PC-9 (cell line): ENCODE data around the gene KLHL6. TPM values are rescaled to one million over a fixed set of nuclear protein-coding genes. Genes with fewer than 3 reads are reported as not detected.
"Not testable (repeated sequence)": the region's sequence is repeated elsewhere in the genome, so short reads cannot be mapped to it uniquely, and the experiment has no call there.

Experiments used
- BruUV-seq: library from RNA; stranded (reverse); fragments of 400-500 nt; replicated peaks from 2 replicates; lab custom pipeline; 2021; lab: Mats Ljungman, UMichigan
- CTCF ChIA-PET: fragments of 300-600 bp; sonication (Branson Sonifier 250); formaldehyde crosslinking; loops from one replicate; lab custom pipeline; 2022; ENCODE audit warnings: antibody characterized with exemption; lab: Charles Lee
- POLR2A ChIA-PET: fragments of 300-600 bp; sonication (Branson Sonifier 250); formaldehyde crosslinking; loops from one replicate; lab custom pipeline; 2022; ENCODE audit warnings: antibody characterized with exemption; ENCODE audit not compliant: unreplicated experiment; lab: Charles Lee
- DNase-seq, 2 experiments: peaks; one replicate each; pipeline versions ENCODE4 v3.0.0 to v3.0.0-alpha.2; 2015 to 2022; ENCODE audit warnings: mixed read lengths in 1 of 2
- H2AFZ ChIP-seq: fragments of 200-600 bp; sonication (generic); 2 replicates; pipeline ENCODE4 v1.8.1; 2017; ENCODE audit warnings: antibody characterized with exemption
- H3F3A ChIP-seq: fragments of 200-600 bp; sonication (generic); 2 replicates; pipeline ENCODE4 v1.8.1; 2017; ENCODE audit warnings: antibody characterized with exemption, mild to moderate bottlenecking, low read depth; ENCODE audit not compliant: insufficient read depth
- H3K27ac ChIP-seq: fragments of 200-600 bp; sonication (generic); 2 replicates; pipeline ENCODE4 v1.6.1; 2016; ENCODE audit warnings: mixed run types
- H3K27me3 ChIP-seq: fragments of 200-600 bp; sonication (generic); 2 replicates; pipeline ENCODE4 v1.6.1; 2016; ENCODE audit warnings: low read depth, mixed run types; ENCODE audit not compliant: insufficient read depth
- H3K36me3 ChIP-seq: fragments of 200-600 bp; sonication (generic); 2 replicates; pipeline ENCODE4 v1.6.1; 2016; ENCODE audit warnings: low read depth, mixed run types
- H3K4me1 ChIP-seq: fragments of 200-600 bp; sonication (generic); replicated peaks from 2 replicates; pipeline ENCODE4 v1.6.1; 2016; ENCODE audit warnings: mixed run types; ENCODE audit not compliant: insufficient read depth
- H3K4me2 ChIP-seq: fragments of 200-600 bp; sonication (generic); 2 replicates; pipeline ENCODE4 v1.6.1; 2017; ENCODE audit warnings: mixed run types
- H3K4me3 ChIP-seq: fragments of 200-600 bp; sonication (generic); 2 replicates; pipeline ENCODE4 v1.6.1; 2016; ENCODE audit warnings: mixed run types
- H3K79me2 ChIP-seq: fragments of 200-600 bp; sonication (generic); 2 replicates; pipeline ENCODE4 v1.6.1; 2017; ENCODE audit warnings: low read depth, mixed run types
- H3K9me2 ChIP-seq: fragments of 200-600 bp; sonication (generic); 2 replicates; pipeline ENCODE4 v1.8.1; 2017; ENCODE audit warnings: mild to moderate bottlenecking; ENCODE audit not compliant: insufficient read depth
- H3K9me3 ChIP-seq: fragments of 200-600 bp; sonication (generic); 2 replicates; pipeline ENCODE4 v1.8.1; 2016; ENCODE audit warnings: low read depth; ENCODE audit not compliant: insufficient read depth
- H4K20me1 ChIP-seq: fragments of 200-600 bp; sonication (generic); 2 replicates; pipeline ENCODE4 v1.8.1; 2017; ENCODE audit not compliant: insufficient read depth
- CTCF ChIP-seq: fragments of 200-600 bp; sonication (generic); conservative IDR thresholded peaks from 2 replicates; pipeline ENCODE4 v1.6.1; 2017; ENCODE audit warnings: mixed run types, antibody characterized with exemption, mild to moderate bottlenecking, moderate library complexity
- EZH2 ChIP-seq: fragments of 200-600 bp; sonication (generic); IDR thresholded peaks from 2 replicates; pipeline ENCODE4 v1.8.0; 2017; ENCODE audit warnings: antibody characterized with exemption, low read depth
- intact Hi-C: fragments of 100-400 bp; cut with micrococcal nuclease; formaldehyde crosslinking; loops from one replicate; pipeline ENCODE4 v1.10.0; 2022; ENCODE audit not compliant: unreplicated experiment
- total RNA-seq: library from RNA; stranded (reverse); gene quantifications from 2 replicates; pipeline ENCODE4 v1.2.3, GENCODE V29; 2021

KLHL6 gene
- total RNA-seq, 1 experiment from 2014 or later, result 0.04 TPM

DNA sequence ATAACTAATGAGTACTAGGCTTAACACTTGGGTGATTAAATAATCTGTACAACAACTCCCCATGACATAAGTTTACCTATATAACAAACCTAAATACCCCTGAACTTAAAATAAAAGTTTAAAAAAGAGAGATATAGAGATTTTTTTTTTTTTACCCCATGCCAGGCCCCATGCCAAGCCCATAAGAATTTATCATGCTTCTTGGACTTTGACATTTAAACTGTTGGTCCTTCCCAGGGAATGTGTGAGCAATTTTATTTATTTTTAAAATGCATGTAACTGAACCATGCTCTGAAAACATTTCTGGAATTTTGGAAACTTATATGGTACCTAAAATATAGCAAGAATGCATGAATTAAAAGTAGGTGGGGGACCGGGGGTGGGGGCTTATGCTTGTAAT lies 26.3 kb downstream of the KLHL6 start:
- DNase-seq, result no peak
- CTCF ChIA-PET, result no interaction called here
- Histone ChIP-seq H3K27ac (no peak overlapping the region), H3K27me3 (no peaks in the 10 kb centered on the region), H3K9me3 (no peaks in the 10 kb centered on the region), H3K36me3 (no peaks in the 10 kb centered on the region), H3K4me3 (no peak overlapping the region), H2AFZ (no peak overlapping the region), H3F3A (no peaks in the 10 kb centered on the region), H3K79me2 (no peaks in the 10 kb centered on the region), H3K4me2 (no peak overlapping the region), H3K9me2 (no peaks in the 10 kb centered on the region), H4K20me1 (no peaks in the 10 kb centered on the region), H3K4me1 (0 out of 2 replicates have a peak, but pooled peaks cover 5% of the 10 kb centered on the region)
- TF ChIP-seq EZH2 (no peak), CTCF (no peak)
- POLR2A ChIA-PET, result no interaction called here
- intact Hi-C loops, result no loop called here
- BruUV-seq, result no TSS peak

DNA sequence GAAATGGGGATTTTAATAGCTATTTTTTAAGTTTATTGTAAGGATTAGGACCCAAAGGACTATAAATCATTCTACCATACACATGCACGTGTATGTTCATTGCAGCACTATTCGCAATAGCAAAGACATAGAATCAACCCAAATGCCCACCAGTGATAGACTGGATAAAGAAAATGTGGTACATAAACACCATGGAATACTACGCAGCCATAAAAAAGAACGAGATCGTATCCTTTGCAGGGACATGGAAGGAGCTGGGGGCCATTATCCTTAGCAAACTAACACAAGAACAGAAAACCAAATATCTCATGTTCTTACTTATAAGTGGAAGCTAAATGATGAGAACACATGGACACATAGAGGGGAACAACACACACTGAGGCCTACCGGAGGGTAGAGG lies 26.7 kb downstream of the KLHL6 start:
- H3K9me3 ChIP-seq, POLR2A ChIA-PET, H2AFZ ChIP-seq, intact Hi-C loops, CTCF ChIA-PET, H3K4me1 ChIP-seq, H3F3A ChIP-seq, H4K20me1 ChIP-seq, H3K27me3 ChIP-seq, H3K4me3 ChIP-seq, H3K9me2 ChIP-seq, H3K4me2 ChIP-seq, DNase-seq, H3K36me3 ChIP-seq, H3K27ac ChIP-seq, BruUV-seq, H3K79me2 ChIP-seq: not testable (repeated sequence)

DNA sequence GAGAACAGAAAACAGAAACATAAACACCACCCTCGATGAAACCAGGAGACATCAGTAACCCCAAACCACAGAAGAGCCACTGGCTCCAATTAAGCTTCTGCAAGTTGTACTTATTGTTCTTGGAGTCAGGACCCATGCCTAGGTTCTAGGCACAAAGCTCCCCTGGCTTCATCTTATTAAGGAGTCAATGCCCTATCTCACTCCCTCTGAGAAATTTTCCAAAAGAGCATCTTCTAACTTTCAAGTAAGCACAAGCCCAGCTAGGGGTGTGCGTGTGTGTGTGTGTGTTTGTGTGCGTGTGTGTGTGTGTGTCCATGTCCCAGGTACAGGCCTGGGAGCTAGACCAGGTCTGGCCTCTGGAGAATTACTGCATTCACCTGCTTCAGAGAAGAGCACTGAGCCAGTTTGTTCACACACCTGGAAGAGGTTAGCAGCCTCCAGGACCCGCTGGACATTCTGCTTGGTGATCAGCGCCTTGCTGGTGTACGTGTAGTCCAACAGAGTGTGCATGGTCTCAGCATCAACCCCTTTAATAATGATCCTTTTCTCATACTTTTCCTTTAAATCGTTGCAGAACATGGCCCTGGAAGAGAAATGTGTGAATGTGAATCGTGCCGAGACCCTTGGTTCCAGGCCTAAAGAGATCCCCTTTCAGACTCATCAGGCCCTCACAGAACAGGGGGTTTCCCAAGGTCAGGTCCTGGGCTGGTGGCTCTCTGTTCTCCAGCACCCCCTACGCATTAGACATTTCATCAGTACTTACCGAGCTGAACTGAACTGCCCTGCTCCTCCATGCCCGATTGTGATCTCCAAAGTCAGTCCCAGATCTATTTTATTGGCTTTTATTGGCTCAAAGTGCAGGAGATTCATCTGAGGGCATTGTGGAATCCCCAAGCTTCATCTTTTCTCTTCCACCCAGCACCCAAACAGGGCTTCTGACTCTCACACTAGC lies 27.8 kb downstream of the KLHL6 start:
- H3K9me3 ChIP-seq, result no peaks in the 10 kb centered on the region
- H3K4me2 ChIP-seq, result no peak overlapping the region
- TF ChIP-seq CTCF, result no peak
- TF ChIP-seq EZH2, result no peak
- ChIA-PET CTCF (no interaction called here), POLR2A (no interaction called here)
- no peak overlapping the region for H3K27ac ChIP-seq
- intact Hi-C loops, result no loop called here
- BruUV-seq, result no TSS peak
- H3K4me3 ChIP-seq, result no peak overlapping the region
- H3K27me3 ChIP-seq, result no peaks in the 10 kb centered on the region
- no peaks in the 10 kb centered on the region for H3K79me2 ChIP-seq
- H3K9me2 ChIP-seq, result no peaks in the 10 kb centered on the region
- H3F3A ChIP-seq, result no peaks in the 10 kb centered on the region
- no peaks in the 10 kb centered on the region for H3K4me1 ChIP-seq
- no peak overlapping the region for H2AFZ ChIP-seq
- no peaks in the 10 kb centered on the region for H4K20me1 ChIP-seq
- no peaks in the 10 kb centered on the region for H3K36me3 ChIP-seq
- no peak for DNase-seq
